Inflammatory macrophage treated with lipopolysaccharide for 4 hours (primary cell): ENCODE measurements around the gene TBR1.

Experiments used
- DNase-seq: peaks from one replicate; pipeline ENCODE4 v3.0.0-alpha.2; 2020

TBR1 gene

DNA sequence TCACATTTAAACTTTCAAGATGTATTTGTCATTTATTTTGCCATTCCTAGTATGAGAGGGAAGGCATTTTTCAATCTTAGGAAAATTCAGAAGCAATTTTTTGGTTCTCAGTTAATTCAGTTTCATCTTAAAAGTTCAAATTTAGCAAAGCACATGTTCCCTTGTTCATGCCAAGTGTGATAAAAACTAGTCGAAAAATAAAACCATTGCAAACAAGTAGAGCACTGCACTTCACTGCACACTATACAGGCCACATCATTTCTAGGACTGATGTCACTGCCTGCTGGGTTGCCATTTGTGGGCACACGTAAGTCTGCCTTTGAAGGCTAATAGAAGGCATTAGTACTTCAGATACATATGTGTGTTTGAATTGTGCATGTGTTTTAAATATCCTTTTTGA is 14.3 kb downstream of the TBR1 start:
- DNase-seq, result no peak

GRCh38 chr2:161432107-161432506 is 16.0 kb downstream of the TBR1 start:
- no peak for DNase-seq

DNA sequence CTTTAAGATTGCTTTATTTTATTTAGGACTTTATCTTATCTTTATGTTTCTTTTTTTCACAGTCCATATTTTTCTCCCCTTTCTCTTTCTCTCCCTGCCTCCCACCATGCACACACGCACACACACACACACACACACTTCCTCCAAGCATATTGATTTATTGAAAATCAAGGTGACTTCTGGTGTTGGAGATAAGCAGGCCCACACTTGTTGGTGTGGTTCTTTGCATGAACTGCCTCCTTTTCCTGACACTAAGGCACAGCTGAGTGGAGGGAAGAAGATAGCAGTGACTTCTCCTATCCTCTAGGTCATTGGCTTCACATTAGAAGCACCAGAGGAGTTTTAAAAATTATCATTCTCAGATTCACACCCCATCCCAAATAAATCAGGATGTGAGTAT is 18.0 kb downstream of the TBR1 start:
- no peak for DNase-seq

GRCh38 chr2:161436411-161436810 is 20.3 kb downstream of the TBR1 start:
- no peak for DNase-seq

DNA sequence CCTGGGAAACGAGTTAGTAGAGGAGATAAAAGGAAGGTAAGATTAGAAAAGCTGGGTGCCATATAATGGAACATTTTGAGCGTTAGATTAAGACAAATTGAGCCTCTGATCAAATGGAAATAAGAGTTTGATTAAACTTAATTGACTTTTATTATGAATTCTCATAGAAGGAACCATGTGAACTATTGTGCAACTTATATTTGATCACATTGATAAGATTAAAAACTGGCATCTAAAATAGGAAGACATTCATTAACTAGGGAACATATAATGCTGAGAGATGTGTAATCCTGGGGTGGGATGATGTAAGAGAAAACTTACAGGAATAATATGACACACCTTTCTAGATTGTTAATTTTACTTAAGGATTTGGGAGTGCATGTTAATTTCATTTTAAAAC is 22.5 kb downstream of the TBR1 start:
- DNase-seq, result no peak

DNA sequence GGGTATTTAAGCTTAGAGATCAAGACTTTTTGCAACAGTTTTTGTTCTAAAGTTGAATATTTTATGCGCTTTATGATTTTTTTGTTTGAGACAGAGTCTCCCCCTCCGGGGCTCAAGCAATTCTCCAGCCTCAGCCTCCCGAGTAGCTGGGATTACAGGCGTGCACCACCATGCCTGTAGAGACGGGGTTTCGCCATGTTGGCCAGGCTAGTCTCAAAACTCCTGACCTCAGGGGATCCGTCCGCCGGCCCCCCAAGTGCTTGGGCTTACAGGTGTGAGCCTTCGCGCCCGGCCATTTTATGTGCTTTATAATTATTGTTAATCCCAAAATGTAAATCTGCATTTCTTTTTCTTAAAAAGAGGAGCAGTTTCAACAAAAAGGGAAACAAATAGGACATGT is 29.0 kb downstream of the TBR1 start:
- DNase-seq, result no peak

- no peak for DNase-seq
Observed at GRCh38 chr2:161448431-161448830, 32.3 kb downstream of the TBR1 start.

GRCh38 chr2:161471631-161472030 is 55.5 kb downstream of the TBR1 start:
- no peak for DNase-seq

DNA sequence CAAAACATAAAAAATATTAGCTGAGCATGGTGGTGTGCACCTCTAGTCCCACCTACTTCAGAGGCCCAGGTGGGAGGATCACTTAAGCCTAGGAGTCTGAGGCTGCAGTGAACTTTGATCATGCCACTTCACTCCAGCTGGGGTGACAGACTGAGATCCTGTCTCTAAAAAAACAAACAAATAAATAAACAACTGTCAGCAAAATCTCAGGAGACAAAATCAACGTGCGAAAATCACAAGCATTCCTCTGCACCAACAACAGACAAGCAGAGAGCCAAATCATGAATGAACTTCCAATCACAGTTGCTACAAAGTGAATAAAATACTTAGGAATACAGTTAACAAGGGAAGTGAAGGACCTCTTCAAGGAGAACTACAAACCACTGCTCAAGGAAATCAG is 58.8 kb downstream of the TBR1 start:
- no peak for DNase-seq
